HL-60/S4 (cell line): ENCODE data around the gene RAB1A.

Experiments used
- in situ Hi-C: fragments of 300-500 bp; cut with MboI; formaldehyde crosslinking; loops from 2 replicates; pipeline ENCODE4 v1.14.3; 2022; ENCODE audit warnings: low sequenced_read_pairs

Gene RAB1A

DNA sequence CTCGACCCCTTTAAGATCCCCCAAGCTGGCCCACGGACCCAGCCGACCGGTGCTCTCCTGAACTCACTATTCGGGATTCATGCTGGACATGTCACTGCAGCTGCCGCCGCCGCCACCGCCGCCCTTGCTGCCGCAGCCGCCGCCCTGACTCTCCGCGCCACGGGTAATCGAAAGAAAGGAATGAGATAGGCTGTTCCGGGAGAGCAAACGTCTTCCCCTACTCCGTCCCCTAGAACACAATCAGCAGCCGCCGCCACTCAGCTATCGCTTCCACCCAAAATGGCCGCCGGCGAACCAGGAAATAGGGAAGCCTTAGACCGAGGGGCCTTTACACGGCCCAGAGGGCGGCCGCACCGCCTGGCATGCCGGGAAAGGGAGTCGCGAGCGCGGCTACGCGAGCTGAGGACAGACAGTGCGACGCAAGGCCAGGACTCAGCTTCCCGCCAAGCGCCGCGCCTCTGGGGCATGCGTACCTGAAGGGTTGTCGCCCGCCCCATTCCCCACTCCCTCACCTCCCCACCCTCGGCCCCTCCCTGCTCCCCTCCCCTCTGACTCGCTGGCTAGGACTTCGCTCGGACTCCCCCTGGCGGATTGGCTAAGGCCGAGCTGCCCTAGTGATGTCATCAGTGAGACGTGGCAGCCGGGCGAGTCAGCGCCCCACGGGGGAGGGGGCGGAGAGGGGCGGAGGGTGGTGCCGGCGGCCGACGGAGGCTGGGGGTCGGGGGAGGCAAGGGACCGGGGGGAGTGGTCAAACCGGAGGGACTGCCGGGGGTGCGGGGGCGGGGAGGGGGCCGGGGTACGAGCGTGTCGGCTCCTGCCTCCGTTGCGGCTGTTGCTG is at the start of gene RAB1A:
Gene RAB1A (minus strand): TSS at position 281 of the 838 bp plus-strand sequence. CDS start 191 bp downstream, at position 90.
- in situ Hi-C loops = no loop called here

DNA sequence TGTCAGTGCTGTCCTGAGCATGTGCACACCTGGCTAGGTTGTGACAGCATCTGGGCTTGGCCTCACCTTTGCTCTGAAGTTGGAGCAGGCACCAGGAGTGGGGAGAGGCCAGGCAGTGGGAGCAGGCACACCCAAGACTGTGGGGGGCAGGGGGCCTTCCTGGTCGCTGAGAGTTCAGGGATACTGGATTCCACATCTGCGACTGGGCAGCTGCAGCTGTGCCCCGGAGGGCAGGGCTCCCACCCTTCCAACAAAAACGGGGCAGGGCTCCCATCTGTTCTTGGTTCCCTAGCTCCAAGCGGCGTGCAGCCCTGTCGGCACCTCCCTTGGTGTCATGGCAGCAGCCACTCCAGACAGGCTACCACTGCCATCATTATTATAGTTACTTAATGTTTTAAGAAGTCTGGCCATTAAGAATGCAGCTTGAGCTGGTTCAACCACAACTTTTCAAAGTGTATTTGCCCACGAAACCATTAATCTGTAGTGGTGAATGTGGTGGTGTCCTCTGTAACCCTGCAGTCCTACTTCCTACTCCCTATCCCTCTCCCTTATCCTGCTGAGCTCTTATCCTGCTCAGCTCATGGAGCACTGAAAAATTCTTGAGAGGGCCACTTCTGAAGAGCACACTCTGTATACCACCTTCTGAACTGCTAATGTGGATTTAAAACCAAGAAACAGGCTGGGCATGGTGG is 48.0 kb upstream of the RAB1A start:
- in situ Hi-C loops = no loop called here

DNA sequence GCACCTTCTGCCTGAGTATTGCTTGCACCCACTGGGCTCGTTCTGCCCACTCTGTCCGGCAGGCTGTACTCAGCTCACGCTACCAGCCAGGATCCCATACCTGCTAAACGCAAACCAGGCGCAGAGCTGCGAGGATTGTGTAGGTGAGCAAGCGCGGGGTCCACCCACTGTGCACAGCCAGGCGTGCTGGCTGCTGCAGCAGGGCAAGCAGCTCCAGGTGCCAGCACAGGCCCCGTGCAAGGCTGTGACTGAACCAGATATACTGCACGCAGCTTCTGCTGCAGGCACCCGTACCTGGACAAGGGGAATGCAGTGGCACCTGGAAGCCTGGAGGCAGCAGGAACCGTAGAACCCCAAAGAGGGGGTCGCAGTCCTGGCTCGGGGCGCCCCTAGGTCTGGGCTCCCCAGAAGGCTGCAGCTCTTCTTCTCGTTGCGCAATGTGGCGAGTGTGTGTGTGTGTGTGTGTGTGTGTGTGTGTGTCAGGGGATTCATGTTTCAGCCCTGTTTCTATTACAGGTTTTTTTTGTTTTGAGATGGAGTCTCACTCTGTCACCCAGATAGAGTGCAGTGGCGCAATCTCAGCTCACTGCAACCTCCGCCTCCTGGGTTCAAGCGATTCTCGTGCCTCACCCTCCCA is 46.1 kb upstream of the RAB1A start:
- in situ Hi-C loops = no loop called here

DNA sequence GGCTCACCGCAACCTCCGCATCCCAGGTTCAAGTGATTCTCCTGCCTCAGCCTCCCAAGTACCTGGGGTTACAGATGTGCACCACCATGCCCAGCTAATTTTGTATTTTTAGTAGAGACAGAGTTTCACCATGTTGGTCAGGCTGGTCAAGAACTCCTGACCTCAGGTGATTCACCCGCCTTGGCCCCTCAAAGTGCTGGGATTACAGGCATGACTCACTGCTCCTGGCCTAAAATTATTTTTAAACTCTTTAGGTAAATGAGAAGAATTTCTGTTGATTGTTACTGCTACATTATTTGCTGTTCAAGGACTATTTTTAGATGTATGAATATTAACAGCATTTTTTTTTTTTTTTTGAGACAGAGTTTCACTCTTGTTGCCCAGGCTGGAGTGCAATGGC is 44.1 kb upstream of the RAB1A start:
- in situ Hi-C loops = loop anchor here (25.0 kb wide), 1 partner anchor 262 kb away; no protein-coding TSS in a partner anchor

DNA sequence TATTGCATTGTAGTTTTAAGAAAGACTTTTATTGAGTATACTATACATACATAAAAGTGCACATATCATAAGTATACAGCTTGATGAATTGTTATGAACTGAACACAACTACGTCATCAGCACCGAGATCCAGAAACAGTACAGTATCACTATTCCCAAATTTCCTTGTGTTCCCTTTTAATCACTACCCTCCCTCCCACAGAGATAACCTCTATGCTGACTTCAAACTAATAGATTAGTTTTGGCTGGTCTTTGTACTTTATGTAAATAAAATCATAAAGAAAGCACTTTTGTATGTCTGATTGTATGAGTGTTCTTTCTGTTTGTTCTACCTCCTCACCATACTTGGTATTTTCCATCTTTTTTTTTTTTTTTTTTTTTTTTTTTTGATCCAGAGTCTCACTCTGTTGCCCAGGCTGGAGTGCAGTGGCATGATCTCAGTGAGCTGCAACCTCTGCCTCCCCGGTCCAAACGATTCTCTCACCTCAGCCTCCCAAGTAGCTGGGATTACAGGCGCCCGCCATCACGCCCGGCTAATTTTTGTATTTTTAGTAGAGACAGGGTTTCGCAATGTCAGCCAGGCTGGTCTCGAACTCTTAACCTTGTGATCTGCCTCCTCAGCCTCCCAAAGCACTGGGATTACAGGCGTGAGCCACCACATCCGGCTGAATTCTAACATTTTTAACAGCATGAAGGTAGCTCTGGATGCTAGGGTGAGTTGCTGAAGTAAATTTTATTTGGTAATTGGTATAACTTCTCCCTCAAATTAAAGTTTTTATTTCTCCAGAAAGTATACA is 43.3 kb upstream of the RAB1A start:
- in situ Hi-C loops = loop anchor here (25.0 kb wide), 1 partner anchor 261 kb away; no protein-coding TSS in a partner anchor

DNA sequence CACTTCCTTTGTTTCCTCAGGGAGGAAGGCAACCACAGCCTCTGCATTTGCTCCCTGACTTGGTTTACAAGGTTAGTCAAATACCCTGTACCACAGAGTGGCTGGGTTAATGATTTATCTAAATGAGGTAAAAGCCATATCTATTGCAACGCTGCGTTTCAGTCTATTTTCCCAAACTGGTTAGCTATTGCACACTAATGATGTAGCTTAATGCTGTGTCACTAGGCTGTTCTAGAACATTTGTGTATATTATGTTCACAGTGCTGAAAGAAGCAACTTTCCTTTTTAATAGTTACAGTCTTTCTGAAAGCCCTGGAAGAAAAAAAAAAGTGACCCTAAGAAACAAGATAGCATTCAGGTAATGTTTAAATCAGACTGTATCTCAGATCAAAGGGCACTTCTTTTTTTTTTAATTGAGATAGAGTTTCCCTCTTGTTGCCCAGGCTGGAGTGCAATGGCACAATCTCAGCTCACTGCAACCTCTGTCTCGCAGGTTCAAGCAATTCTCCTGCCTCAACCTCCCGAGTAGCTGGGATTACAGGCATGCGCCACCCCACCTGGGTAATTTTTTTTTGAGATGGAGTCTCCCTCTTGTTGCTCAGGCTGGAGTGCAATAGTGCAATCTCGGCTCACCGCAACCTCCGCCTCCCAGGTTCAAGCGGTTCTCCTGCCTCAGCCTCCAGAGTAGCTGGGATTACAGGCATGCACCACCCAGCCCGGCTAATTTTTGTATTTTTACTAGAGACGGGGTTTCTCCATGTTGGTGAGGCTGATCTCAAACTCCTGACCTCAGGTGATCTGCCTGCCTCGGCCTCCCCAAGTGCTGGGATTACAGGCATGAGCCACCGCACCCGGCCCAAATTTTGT is 40.9 kb upstream of the RAB1A start:
- in situ Hi-C loops = loop anchor here (25.0 kb wide), 1 partner anchor 259 kb away; no protein-coding TSS in a partner anchor

DNA sequence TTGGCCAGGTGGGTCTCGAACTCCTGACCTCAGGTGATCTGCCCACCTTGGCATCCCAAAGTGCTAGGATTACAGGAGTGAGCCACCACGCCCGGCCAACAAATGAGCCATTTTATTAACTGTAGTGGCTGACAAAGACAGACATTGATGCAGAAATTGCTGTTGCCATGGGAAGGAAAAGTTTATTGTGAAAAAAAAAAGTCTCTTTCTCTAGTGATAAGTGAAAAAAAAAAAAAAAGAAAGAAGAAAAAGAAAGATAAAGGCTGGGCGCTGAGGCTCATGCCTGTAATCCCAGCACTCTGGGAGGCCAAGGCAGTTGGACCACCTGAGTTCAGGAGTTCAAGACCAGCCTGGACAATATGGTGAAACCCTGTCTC is 39.8 kb upstream of the RAB1A start:
- in situ Hi-C loops = loop anchor here (10.0 to 25.0 kb wide), 2 partner anchors 105 to 257 kb away; no protein-coding TSS in a partner anchor

DNA sequence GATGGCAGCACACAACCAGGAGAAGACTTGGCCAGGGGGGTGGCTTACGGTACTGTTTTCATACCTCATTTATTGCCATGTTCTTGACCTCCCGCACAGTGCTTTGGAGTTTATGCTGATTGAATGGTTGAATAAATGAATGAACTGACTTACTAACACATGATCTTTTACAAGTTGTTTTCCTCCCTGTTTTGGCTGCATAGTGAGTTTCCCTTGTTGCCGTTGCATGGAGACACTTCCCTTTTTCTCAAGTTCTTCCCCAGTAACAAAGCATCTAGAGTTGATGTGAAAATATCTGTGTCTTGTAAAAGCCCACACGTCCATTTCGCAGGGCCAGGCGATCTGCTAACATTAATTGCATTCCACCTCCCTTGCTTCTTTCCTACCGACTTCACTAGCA is 35.7 kb upstream of the RAB1A start:
- in situ Hi-C loops = loop anchor here (10.0 to 25.0 kb wide), 2 partner anchors 101 to 253 kb away; no protein-coding TSS in a partner anchor

DNA sequence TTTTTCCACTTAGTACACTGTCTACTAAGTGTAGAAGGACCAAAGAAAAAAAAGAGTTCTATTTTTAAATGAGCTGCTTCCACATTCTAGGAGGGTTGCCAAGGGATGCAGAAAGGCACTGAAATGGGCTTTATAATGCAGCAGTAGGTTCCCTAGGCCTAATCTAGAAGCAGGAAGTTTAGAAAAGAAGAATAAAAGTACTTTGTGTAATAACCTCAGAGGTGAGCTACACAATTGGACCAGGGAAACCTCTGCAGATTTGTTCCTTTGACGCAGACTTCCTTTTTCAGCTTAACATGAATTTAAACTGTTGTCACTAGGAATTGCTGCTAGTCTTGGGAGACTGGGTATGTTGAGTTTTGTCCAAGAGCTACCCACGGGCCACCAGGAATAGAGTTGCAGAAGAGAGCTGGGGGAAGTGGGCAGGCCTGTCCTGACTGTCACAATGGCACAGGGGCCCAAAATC is 34.6 kb upstream of the RAB1A start:
- in situ Hi-C loops = loop anchor here (10.0 to 25.0 kb wide), 2 partner anchors 100 to 252 kb away; no protein-coding TSS in a partner anchor

DNA sequence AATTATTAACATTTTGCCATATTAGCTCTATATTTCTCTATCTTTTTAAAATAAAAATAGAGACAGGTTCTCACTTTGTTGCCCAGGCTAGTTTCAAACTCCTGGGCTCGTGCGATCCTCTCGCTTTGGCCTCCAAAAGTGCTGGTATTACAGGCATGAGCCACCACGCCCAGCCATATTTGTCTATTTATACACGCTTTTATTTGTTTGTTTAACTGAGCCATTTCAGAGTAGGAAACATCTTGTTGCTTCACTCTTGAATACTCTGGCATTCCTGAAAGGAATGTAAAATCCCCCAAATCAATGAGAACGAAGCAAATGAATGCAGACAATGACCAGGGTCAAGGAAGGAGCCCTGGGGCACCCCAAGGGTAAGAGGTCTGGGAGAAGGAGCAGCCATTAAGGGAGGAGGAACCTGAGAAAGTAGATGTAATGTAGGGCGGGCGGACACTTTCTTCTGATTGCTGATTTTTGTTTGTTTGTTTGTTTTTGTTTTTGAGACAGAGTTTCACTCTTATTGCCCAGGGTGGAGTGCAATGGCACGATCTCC is 31.7 kb upstream of the RAB1A start:
- in situ Hi-C loops = loop anchor here (10.0 to 25.0 kb wide), 2 partner anchors 97 to 249 kb away; no protein-coding TSS in a partner anchor

DNA sequence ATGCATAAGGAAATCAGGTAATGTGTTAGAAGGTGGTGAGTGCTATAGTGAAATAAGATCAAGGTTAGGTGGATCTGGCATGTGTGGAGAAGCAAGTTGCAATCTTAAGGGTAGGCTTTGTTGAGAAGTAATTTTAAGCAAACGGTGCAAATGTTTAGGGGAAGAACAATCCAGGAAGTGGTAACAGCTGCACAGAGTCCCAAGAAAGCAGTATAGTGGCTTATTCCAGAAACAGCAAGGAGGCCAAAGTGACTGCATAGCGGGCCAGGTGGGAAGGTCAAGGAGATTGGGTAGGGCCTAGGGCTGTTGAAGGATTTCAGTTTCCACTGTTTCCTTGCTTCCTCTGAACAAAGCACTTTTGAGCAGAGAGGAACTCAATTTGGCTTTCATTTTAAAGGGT is 30.0 kb upstream of the RAB1A start:
- in situ Hi-C loops = loop anchor here (10.0 to 25.0 kb wide), 2 partner anchors 95 to 248 kb away; no protein-coding TSS in a partner anchor

DNA sequence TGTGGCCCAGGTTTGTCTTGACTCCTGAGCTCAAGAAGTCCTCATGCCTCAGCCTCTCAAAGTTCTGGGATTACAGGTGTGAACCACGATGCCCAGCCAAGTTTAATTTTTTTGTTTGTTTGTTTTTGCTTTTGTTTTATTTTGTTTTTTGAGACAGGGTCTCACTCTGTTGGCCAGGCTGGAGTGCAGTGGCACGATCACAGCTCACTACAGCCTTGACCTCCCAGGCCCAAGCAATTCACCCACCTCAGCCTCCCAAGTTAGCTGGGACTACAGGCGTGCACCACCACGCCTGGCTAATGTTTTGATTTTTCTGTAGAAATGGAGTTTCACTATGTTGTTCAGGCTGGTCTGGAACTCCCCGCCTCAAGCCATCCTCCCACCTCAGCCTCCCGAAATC is 29.4 kb upstream of the RAB1A start:
- in situ Hi-C loops = loop anchor here (25.0 kb wide), 1 partner anchor 247 kb away; no protein-coding TSS in a partner anchor

DNA sequence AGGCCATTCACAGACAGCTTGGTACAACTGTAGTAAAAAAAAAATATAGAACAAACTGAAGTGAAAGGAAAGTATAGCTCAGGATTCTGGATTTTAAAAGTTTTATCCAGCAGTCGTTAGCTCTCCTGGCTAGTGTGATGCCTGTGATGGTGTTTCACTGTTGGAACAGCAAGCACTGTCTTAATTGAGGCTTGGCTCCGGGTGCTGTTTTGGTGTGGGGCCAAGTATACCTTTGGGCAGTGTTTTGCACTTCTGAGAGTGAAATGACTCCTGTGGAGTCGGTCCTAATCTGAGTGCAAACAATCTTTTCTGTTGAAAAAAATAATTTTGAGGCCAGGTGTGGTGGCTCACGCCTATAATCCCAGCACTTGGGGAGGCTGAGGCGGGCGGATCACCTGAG is 28.7 kb upstream of the RAB1A start:
- in situ Hi-C loops = loop anchor here (25.0 kb wide), 1 partner anchor 246 kb away; no protein-coding TSS in a partner anchor

DNA sequence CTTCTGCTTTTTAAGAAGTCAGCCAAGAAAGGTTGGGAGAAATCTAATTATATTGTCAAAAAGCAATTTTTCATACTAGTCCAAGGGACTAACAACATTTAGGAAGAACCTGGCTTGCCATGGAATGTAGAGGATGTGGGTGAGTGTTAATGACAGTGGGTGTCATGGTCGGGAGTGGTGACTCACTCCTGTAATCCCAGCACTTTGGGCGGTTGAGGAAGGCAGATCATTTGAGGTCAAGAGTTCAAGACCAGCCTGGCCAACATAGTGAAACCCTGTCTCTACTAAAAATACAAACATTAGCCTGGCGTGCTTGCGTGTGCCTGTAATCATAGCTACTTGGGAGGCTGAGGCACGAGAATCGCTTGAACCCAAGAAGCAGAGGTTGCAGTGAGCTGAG is 27.9 kb upstream of the RAB1A start:
- in situ Hi-C loops = loop anchor here (25.0 kb wide), 1 partner anchor 246 kb away; no protein-coding TSS in a partner anchor

DNA sequence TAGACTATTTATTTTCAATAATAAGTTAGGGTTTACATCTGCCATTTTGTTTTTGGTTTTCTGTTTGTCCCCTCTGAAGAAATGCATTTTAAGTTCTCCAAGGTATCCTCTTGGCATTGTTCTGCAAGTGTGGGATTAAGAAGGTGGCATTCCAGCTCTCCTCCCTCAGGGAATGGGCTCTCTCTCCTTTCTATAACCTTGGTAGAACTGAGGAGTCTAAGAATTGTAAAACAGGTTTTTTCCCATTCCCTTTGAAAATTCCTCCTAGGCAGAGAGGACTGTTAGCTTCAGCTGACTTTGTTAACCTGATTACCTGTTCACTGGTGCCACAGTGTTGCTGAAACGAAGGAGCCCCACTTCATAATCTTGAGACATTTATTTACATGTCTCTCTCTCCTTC is 26.1 kb upstream of the RAB1A start:
- in situ Hi-C loops = loop anchor here (25.0 kb wide), 1 partner anchor 244 kb away; no protein-coding TSS in a partner anchor

DNA sequence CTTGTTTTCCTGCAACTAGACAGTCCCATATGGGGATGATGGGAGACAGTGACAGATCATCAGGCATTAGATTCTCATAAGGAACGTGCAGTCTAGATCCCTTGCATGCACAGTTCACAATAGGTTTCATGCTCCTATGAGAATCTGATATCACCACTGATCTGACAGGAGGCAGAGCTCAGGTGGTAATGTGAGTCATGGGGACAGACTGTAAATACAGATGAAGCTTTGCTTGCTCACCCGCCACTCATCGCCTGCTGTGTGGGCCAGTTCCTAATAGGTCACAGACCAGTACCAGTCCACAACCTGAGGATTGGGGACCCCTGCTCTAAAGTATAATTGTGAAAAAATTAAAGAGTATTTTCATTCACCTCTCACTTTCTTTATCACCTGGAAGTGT is 23.6 kb upstream of the RAB1A start:
- in situ Hi-C loops = loop anchor here (25.0 kb wide), 1 partner anchor 241 kb away; no protein-coding TSS in a partner anchor

DNA sequence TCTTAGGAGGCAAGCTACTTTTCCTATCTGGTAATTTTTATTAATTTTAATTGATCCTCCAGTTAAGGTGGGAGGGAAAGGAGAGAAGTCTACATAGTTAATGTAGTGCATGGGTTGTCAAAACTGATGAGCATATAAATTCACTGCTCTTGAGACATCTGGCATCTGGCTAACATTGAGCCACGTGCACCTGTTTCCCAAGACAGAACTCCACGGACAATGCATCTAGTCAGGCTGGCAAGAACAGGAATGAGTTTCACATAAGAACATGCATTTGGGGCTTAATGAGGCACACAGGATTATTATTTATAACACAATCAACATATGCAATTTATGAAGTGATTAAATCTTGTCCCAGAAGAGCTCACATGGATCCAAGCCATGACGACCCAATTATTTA is 16.2 kb upstream of the RAB1A start:
- in situ Hi-C loops = no loop called here

DNA sequence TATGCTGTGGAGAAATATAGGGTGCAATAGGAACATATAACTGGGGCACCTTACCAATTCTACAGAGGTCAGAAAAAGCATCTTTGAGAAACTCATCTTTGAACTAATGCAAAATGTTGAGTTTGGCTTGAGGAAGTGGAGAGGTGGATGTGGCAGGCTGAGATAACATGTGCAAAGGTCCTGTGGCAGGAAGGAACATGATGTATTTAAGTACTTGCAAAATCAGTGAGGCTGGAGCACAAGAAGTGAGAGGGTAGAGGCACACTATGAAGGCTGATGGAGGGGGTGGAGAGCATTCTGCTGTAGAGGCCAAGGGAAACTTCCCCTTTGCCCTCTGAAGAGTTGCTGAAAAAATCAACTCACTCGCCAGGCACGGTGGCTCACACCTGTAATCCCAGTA is 14.7 kb upstream of the RAB1A start:
- in situ Hi-C loops = no loop called here

DNA sequence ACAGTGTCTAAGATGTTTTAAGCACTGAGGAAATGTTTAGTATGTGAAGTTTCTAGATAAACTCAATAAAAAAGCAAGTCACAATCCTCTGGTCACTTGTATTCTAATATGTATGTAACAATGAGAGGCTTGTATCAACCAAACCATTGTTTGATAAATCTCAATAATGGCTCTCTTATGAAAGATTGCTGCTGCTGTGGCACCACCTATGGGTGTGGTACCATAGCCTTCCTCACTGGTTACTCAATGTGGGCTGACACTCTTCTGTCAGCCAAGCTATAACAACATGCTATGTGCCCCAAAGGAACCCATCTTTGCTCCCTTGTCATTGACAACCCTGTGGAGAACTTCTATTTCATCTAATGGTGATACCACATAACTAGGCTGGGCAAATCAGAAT is 12.6 kb upstream of the RAB1A start:
- in situ Hi-C loops = no loop called here
